ENCODE results near the gene RTN4.

The RTN4 gene

DNA sequence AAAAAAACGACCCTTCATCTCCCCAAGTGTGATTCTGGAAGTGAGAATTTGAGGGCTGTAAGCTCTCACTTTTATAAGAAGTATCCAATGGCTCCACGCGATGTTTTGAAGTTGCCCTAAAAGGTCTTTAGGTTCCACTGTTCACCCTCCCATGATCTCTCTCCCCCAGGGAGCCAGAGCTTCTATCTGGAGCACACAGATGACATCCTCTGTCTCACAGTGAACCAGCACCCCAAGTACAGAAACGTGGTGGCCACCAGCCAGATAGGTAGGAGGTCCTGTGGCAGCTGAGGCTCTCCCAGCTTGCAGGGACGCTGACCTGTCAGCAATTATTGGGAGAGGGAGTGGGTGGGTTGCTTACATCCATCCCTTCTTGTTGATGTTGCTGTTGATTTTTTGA lies 97.8 kb downstream of the RTN4 start:
- no peak for DNase-seq (ENCODE audit: low spot score)

DNA sequence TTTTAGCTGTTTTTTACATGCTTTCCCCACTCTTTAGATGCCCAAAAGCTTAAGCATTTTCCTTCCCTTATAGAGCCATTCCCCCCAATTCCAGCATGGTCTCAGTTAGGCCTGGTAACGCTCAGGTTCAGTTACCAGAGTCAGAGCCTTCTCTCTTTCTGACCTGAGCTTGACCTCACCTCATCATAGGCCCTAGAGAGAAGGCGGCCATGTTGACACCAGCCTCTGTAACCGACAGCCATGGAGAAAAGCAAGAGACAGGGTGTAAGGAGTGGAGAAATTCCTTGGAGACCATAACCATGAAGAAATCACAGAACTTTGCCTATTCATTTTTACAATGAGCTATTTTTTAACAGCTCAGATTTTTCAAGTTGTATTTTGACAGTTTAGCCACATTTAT lies 99.4 kb downstream of the RTN4 start:
- no peak for DNase-seq (ENCODE audit: low spot score)

DNA sequence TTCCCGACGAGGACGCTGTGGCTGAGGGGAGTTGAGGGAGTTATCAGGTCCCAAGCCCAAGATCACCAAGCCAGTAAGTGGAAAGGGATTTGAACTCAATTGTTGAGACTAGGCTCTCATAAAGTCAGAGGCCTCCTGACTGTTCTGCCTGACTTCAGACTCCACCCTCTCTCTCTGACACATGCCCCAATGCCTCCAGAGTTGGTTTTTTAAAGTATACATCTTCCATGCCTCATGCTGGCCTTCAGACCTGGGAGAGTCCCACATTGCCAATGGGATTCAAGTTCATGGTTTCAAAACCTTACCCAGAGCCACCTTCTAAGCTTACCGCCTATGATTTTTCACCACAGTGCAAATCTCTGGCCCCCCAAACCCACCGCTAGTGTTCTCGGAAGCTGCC lies 100.8 kb downstream of the RTN4 start:
- DNase-seq (ENCODE audit: low spot score), result no peak

DNA sequence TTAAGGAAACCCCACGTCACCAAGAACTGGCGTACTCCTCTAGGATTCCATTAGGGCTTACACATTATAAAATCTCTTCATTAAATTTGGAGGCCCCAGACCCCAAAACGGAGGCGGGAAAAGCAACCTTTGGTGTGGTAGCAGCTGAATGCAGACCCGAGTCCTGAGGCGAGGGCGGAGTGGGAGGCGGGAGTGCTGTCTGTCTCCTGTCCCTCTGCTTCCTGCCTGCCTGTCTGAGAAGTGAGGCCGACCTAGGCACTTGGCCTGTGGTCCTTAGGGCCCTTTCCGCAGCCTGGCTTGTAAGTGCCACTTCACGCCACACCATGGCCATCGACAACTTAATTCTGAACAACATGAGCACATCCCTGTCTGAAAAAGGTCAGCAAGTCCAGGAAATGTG lies 102.1 kb downstream of the RTN4 start:
- no peak for DNase-seq (ENCODE audit: low spot score)

DNA sequence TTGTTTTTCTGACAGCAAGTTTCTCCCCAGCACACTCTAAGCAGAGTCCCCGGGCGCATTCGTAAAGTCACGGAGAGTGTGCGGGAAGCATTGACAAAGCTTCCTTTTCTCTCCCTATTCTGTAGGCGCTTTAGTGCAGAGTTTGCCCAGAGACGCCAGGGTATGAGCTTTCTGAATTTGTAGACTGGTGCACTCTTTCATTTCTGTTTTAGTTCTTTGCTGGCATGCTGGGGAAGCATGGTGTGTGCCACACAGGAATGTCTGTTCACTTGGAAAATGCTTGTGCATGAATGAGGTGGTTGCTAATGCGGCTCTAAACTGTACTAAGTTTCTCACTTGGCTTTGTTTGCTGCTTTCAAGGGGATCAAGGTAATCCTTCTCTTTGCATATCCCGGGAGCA lies 102.6 kb downstream of the RTN4 start:
- DNase-seq (ENCODE audit: low spot score), result peak; percentile 28

DNA sequence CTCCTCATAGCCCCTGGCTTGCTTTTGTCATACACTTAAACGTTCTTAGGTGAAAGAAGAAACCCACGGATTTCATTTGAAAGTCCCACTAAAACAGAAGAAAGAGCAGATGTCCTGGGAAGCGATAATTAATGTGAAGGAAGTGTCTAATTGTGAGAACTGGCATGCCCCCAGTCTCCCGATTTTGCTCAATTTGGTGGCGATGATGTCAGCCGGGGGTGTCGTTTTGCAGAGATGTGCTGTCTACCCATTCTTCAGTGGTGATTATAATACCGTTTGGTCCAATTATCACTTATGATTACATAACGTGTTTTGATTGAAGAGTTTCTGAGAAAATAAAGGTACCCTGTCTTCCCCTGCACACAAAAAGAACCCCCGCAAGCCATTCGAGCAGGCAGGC lies 103.1 kb downstream of the RTN4 start:
- no peak for DNase-seq (ENCODE audit: low spot score)

DNA sequence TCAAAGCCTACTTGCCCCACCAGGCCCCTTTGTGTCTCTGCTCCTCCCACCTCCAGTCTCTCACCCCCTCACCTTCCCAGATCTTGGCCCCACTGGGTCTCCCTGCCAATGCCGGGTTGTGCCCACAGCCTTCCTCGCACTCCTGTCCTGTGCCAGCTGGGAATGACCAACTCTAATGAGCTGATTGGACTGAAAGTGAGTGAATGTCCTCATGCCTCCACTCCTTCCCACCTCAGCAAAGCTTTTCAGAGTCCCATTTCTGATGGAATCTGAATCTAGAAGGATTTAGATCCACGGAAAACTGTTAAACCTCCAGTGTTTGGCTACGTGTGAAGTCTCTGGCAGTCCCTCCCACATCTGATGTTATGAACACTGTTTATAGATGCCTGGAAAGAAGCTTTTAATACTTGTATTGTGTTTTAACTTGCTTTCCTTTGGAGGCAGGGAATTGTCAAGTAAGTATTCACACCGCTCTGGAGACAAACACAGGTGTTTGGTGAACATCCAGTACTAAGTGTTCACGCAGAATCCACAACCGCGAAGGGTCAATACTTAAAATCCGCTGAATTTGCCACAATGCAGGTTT lies 103.9 kb downstream of the RTN4 start:
- DNase-seq (ENCODE audit: low spot score), result no peak

DNA sequence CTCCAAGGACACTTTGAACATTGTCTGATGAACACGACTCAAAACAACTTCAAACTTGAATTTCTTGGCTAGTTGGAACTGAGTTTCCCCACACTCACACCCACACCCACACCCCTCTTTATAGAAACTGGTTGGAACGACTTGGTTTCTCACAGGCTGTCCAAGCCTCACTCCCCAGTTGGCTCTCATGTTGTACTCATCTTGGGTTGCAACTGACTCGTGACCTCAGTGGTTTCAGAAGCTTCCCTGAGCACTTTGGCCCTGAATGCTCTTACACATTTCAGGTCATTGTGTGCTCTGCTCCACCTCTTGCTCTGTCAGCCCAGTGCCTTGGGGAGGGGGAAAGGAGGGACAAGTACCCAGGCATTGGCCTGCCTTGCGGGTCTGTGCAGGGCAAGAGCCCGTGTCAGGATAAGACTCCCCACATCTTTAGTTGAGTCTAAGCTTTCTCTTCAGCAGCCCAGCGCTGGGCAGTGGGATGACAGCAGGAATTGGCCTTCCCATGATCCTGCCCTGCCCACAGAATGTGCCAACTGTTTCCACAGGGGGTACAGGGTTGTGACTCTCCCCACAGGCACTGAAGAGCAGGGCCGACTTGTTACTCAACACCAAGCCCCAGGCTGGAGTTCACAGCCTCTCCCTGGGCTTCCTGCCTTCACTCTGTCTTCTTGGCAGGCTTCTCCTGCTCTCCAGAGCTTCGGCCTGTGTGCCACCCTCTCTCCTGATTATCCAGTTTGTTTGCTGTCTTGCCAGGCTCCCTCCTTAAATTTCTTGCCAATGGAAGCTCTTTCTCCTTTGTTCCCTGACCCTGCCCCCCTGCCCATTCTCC lies 104.6 kb downstream of the RTN4 start:
- no peak for DNase-seq (ENCODE audit: low spot score)

DNA sequence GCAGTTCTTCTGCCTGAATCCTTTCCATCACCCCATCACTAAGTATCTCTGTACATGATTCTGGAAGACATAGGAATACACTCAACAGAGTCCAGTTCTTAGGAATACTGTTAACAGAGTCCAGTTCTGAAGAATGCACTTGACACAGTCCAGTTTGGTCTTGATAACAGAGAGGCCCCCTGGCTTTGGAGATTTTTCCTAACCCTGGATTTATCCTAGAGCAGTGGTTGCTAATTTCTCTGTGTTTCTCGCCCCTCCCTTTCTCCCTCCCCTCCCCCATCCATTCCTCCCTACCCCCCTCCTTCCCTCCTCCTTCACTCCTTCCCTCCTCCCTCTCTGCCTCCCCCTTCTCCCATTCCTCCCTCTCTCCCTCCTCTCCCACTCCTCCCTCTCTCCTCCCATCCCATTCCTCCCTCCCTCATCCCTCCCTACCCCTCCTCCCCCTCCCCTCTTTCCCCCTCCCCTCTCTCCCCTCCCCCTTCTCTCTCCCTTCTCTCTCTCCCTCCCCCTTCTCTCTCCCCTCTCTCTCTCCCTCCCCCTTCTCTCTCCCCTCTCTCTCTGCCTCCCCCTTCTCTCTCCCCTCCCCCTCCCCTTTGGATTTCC lies 105.4 kb downstream of the RTN4 start:
- DNase-seq (ENCODE audit: low spot score), result no peak

DNA sequence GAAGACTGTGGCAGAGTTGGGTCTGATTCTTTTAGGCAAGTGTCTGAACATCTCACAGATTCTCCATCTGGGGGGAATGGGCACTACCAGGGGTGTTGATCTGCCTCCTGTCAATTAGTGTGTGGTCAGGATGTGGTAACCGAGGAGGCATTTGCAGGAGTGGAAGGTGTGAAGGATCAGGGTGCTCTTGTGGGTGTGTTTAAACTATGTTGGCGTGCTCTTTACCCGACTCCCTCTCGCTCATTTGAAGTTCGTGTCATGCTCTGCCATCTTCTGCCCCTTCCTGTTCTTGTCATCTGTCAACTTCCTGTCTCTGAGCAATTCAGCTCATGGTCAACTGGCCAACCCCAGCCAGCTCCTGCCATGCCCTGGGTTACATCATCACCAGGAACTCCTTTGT lies 107.9 kb downstream of the RTN4 start:
- no peak for DNase-seq (ENCODE audit: low spot score)

DNA sequence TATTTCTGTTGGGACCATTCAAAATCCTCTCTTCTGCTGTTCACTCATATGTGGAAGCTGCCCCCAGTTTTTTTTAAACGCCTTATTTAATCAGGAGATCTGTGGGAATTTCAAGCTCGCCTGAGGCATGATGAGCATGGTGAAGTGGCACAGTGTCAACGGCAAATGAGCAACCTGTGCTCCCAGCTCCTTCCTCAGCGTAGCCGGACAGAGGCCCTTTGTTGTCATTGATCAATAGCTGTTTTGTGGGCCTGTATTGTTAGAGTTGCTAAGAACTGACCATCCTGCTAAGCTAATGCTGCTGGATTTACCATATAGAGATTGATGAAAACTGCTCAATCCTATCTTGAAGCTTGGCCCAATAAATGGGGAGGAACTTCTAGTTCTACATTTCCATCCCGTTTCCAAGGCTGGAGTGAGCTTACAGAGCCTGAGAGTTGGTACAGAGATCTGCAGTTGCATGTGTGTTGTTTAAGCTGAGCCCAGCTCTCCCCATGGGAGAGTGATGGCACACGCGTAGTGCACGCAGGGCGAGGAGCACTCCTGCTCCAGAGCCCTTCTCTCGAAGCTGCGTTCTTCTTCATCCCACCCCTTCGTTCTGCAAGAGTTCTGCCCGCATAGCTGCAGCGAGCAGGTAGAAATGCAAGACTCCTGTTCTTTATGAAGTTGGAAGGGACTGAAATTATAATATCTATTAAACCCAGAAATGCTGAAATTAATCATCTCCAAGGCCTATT lies 108.8 kb downstream of the RTN4 start:
- peak; percentile 87 for DNase-seq (ENCODE audit: low spot score)

DNA sequence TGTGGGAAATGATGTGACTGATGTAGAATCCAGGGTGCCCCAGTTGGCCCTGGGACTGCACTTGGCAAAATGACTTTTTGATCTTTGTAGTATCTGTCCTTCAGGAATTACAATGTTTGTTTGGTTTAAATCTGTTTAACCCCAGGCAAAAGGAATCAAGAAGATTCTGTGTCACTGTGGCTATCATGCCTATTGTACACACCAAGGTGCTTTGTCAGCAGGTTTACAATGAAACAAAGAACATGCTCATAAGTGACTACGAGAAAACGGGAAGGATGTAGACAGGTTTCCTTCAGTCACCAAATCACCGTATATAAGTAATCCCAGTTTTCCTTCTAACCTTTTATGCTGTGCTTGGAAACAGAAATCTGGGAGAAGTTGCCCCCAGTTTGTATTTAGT lies 109.5 kb downstream of the RTN4 start:
- DNase-seq (ENCODE audit: low spot score), result no peak

DNA sequence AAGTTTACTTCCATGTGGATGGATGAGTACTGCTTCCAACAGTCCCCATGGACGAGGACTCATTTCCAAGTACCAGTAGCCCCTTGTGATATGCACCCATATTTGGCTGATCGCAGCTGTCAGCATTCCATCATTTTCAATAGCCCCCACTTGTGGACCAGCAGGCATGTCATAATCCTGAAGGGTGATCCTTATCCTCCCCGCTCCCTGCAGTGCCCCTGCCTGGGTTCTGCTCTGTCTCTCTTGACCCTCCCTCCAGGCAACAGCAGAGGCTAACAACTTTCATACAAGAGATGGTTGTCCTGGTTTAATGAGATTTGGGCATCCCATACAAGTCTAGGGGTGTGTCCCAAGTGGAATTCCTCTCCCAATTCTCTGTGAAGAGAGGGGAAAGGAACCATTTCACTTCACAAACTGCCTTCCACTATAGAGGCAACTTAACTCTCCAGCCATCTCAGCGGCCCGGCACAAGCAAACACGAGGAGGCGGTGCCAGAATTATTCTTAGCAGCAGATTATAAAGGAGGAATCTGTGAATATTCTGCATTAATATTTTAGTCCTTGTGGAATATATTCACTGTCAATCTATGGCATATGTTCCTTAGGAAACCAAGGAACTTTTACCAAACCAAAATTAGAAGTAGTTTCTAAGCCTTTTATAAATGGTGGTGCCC lies 110.7 kb downstream of the RTN4 start:
- DNase-seq (ENCODE audit: low spot score), result no peak

DNA sequence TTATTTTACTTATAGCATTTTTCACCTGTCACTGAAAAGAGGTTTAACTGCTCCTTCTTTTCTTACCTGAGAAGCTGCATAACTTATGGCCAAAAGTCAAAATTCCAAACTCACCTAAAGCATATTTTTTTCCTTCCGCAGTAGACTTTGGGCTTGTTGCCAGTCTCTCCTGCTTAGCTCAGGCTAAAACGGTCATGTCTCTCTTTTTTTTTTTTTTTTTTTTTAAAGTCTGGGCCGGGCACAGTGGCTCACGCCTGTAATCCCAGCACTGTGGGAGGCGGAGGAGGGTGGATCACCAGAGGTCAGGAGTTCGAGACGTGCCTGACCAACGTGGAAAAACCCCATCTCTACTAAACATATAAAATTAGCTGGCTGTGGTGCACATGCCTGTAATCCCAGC lies 113.5 kb downstream of the RTN4 start:
- DNase-seq (ENCODE audit: low spot score), result no peak

DNA sequence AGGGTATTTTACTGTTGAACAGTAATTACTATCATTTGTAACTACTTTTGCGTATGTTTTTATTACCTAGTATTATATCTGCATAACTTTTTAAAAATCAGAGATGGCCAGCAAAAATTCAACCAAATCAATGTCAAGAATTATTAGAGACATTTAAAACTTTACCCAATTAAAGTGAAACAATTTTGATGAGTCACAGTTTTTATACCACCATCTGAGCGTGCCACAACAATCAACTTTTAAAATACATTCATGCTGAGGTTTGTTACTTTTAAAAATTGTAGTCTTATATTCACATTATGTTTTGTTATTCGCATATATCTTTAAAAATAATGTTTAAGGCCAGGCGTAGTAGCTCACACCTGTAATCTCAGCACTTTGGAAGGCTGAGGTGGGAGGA lies 114.9 kb downstream of the RTN4 start:
- no peak for DNase-seq (ENCODE audit: low spot score)

DNA sequence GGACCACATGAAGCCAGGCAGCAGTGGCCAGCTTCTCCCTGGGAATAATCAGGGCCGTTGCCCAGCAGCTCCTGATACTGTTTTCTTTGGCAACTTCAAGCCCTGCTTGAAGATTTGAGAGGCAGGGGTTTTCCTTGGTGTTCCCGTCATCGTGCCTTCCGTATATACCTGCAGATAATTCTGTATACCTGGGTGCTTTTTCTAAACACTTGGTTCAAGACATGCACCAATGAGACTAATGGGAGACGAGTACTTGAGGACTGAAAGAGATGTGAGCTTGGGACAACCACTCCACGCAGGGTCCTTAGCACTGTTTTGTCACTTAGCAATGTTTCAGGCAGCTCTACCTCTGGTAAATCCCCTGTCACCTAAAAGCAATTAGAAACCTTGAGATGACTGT lies 118.8 kb downstream of the RTN4 start:
- DNase-seq (ENCODE audit: low spot score), result no peak

DNA sequence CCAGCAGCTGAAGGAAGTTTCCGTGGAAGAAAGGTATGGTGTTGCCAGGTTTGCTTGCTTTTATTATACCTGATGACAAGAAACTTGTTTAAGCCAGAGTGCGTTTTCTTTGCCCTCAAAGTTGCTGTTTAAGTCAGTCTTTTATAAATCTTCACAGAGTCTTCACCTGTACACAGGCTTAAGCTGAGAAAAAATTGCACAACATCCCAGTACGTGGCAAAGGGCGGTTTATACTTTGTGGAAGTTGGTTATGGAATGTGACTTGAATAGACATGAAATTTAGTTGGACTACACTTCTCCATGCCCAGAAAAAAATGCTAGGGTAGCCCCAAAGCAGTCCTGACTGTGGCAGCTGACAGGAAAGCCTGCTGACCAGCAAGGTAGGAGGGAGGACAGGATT lies 121.5 kb downstream of the RTN4 start:
- no peak for DNase-seq (ENCODE audit: low spot score)

DNA sequence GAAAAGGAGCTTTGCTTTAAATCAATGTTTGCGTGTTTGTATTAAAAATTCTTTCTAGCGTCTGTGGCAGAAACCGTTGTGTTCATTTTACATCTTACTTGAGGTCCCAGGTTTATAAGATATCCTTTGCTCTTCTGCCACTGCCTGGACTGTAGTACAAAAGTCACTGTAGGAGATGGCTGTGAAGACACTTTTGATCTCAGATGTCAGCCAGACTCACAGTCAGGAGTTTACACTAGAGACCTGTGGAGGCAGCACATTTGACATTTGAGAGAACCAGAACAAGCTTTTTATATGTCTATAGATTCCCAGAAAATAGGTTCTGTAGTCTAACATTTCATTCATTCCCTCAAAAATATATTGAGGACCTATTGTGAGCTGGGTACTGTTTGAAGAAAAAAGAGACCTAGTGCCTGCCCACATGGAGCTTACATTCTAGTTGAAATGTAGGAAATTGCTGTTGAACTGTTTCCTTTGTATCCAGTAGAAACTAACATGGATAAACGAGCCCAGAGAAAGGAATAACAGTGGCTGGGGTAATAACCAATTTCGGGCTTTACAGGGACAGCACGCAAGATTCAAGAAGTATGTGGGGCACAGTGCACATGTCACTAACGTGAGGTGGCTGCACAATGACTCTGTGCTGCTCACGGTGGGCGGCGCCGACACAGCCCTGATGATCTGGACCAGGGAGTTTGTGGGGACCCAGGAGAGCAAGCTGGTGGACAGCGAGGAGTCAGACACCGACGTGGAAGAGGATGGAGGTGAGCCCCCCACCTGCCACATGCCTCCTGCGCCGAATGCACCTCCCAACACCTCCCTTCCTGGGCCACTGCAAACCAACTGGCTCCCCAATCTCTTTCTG lies 122.3 kb downstream of the RTN4 start:
- no peak for DNase-seq (ENCODE audit: low spot score)

DNA sequence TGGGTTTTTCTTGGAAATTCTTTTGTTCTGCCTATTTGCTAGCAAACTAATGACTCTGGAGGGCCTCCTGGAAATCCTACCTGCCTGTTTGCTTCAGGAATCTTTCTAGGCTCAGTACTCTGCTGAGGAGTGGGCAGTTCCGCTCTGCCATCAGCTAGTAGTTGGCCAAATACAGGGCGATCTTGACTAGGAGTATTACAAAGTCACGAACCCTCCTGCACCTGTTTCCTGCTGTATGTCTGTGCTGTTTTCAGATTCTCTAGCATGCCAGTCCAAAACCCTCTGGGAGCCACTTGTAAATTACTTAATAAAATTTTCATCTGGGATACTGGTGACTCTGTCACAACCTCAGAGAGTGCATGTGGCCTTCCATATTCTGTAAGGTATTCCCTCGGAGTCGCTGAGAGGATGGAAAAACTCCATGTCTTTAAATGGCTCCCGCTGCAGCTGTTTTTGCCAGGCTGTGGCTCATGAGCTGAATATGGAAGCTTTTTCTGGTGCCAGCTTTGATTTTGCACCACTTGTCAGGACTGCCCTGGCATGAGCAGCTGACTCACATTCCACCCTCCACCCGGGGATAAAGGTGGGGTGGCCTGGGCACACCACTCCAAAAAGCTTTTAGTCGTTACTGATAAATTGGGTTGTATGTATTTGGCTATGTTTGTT lies 123.0 kb downstream of the RTN4 start:
- DNase-seq (ENCODE audit: low spot score), result no peak

DNA sequence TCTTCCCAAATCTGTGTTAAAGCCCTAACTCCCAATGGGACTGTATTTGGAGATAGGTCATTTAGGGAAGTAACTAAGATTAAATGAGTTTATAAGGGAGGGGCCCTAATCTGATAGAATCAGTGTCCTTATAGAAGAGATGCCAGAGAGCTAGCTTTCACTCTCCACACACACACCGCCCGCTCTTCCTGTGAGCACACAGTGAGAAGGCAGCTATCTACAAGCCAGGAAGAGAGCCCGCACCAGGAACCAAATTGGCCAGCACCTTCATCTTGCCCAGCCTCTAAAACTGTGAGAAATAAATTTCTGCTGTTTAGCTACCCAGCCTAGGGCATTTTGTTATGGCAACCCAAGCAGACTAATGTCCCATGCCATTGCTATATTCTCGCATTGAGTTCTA lies 125.2 kb downstream of the RTN4 start:
- no peak for DNase-seq (ENCODE audit: low spot score)

DNA sequence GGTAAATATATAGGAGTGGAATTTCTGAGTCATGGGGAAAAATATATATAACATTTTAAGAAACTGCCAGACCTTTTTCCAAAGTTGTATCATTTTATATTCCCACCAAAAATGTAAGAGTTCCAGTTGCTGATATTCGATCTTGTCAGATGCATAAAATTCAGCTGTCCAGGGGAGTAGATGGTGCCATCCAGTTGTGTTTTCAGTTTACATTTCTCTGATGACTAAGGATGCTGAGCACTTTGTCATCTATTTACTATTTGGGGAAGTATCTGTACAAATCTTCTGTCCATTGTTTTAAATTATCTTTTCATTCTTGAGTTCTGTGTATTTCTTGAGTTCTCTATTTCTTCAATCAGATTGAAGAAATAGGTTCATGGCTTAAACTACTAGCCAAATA lies 126.1 kb downstream of the RTN4 start:
- no peak for DNase-seq (ENCODE audit: low spot score)

Data from COLO829 (cell line).